OCI-LY7 (cell line): ENCODE results near the gene MAMSTR. TPM values are rescaled to one million over a fixed set of nuclear protein-coding genes. Genes with fewer than 3 reads are reported as not detected.
"Not testable (repeated sequence)": the region's sequence is repeated elsewhere in the genome, so short reads cannot be mapped to it uniquely, and the experiment has no call there.

Experiments used
- BruUV-seq: library from RNA; stranded (reverse); fragments of 400-500 nt; replicated peaks from 2 replicates; lab custom pipeline; 2021; lab: Mats Ljungman, UMichigan
- CTCF ChIA-PET: fragments of 300-600 bp; sonication (Branson Sonifier 250); formaldehyde crosslinking; loops from one replicate; lab custom pipeline; 2022; ENCODE audit warnings: antibody characterized with exemption; ENCODE audit not compliant: unreplicated experiment; lab: Charles Lee
- POLR2A ChIA-PET: fragments of 300-600 bp; sonication (Branson Sonifier 250); formaldehyde crosslinking; loops from one replicate; lab custom pipeline; 2022; ENCODE audit warnings: antibody characterized with exemption; lab: Charles Lee
- DNase-seq: peaks from one replicate; pipeline ENCODE4 v3.0.0-alpha.2; 2015; ENCODE audit warnings: low spot score
- H2AFZ ChIP-seq: fragments of 200-600 bp; sonication (generic), shearing (Covaris generic); 2 replicates; pipeline ENCODE4 v1.6.1; 2014; ENCODE audit warnings: mild to moderate bottlenecking, antibody characterized with exemption, low read length, moderate library complexity
- H3K27ac ChIP-seq: fragments of 200-600 bp; sonication (generic); 2 replicates; pipeline ENCODE4 v1.5.1; 2014; ENCODE audit warnings: mixed run types, low read depth, mild to moderate bottlenecking, moderate library complexity, low read length, inconsistent platforms; ENCODE audit not compliant: poor library complexity, severe bottlenecking
- H3K36me3 ChIP-seq: fragments of 200-600 bp; sonication (generic); 2 replicates; pipeline ENCODE4 v1.6.1; 2014; ENCODE audit warnings: mild to moderate bottlenecking, antibody characterized with exemption, low read length, moderate library complexity, mixed read lengths; ENCODE audit not compliant: insufficient read depth
- H3K4me1 ChIP-seq: fragments of 200-600 bp; sonication (generic); 2 replicates; pipeline ENCODE4 v1.5.1; 2014; ENCODE audit warnings: mild to moderate bottlenecking, low read length; ENCODE audit not compliant: insufficient read depth, poor library complexity, severe bottlenecking
- H3K4me2 ChIP-seq: fragments of 200-600 bp; sonication (generic); 2 replicates; pipeline ENCODE4 v1.6.1; 2014; ENCODE audit warnings: mild to moderate bottlenecking, low read length
- H3K4me3 ChIP-seq: fragments of 200-600 bp; sonication (generic); 2 replicates; pipeline ENCODE4 v1.5.1; 2014; ENCODE audit warnings: mild to moderate bottlenecking, low read depth, low read length; ENCODE audit not compliant: poor library complexity, severe bottlenecking
- H3K79me2 ChIP-seq: fragments of 200-600 bp; sonication (generic); 2 replicates; pipeline ENCODE4 v1.6.1; 2016; ENCODE audit warnings: low read depth, mild to moderate bottlenecking, low read length, moderate library complexity, mixed read lengths; ENCODE audit not compliant: insufficient read depth
- H3K9me2 ChIP-seq: fragments of 200-600 bp; sonication (generic); 2 replicates; pipeline ENCODE4 v1.6.1; 2016; ENCODE audit warnings: mild to moderate bottlenecking, low read length, mixed read lengths; ENCODE audit not compliant: insufficient read depth
- H3K9me3 ChIP-seq: fragments of 200-600 bp; sonication (generic); 2 replicates; pipeline ENCODE4 v1.6.1; 2014; ENCODE audit warnings: mild to moderate bottlenecking, mixed run types, low read length, mixed read lengths
- H4K20me1 ChIP-seq: fragments of 200-600 bp; sonication (generic); 2 replicates; pipeline ENCODE4 v1.6.1; 2014; ENCODE audit warnings: mild to moderate bottlenecking, antibody characterized with exemption, low read length, moderate library complexity, mixed read lengths; ENCODE audit not compliant: insufficient read depth
- CTCF ChIP-seq: fragments of 200-600 bp; sonication (generic); conservative IDR thresholded peaks from 2 replicates; pipeline ENCODE4 v1.5.1; 2014; ENCODE audit warnings: mild to moderate bottlenecking, antibody characterized with exemption, low read length, moderate library complexity, mixed read lengths
- EZH2phosphoT487 ChIP-seq: fragments of 200-600 bp; sonication (generic); IDR thresholded peaks from 2 replicates; pipeline ENCODE4 v1.6.1; 2018; ENCODE audit warnings: low read depth, borderline replicate concordance, mild to moderate bottlenecking, mixed run types, antibody characterized with exemption, low read length, moderate library complexity, mixed read lengths
- intact Hi-C: fragments of 100-400 bp; cut with micrococcal nuclease; formaldehyde crosslinking; loops from one replicate; pipeline ENCODE4 v1.10.0; 2022; ENCODE audit not compliant: unreplicated experiment
- total RNA-seq, 2 experiments: library from RNA; depleted of rRNA in 1 of 2; stranded (reverse); fragments of >200 nt in 1 of 2; shearing (Covaris generic) in 1 of 2; gene quantifications; 2 replicates each; pipeline ENCODE4 v1.2.3, GENCODE V29; 2014 to 2022

MAMSTR gene
- total RNA-seq, 2 experiments from 2014 or later, result 1.2 TPM

- intact Hi-C loops, result no loop called here
Measured at GRCh38 chr19:48720613-48721296, 1.2 kb upstream of the MAMSTR start.

GRCh38 chr19:48720251-48720612, 707 bp upstream of the MAMSTR start:
- Histone ChIP-seq H3K9me2 (no peaks in the 10 kb centered on the region), H3K79me2 (no peaks in the 10 kb centered on the region), H3K4me3 (peak overlapping the region; percentile 71), H3K4me2 (peak overlapping the region; percentile 85), H3K27ac (peak overlapping the region; percentile 67), H4K20me1 (no peaks in the 10 kb centered on the region), H3K36me3 (no peaks in the 10 kb centered on the region), H3K9me3 (no peaks in the 10 kb centered on the region), H2AFZ (peak overlapping the region; percentile 67; the same call in 1 of the 2 replicates), H3K4me1 (peaks cover 16% of the 10 kb centered on the region)
- CTCF ChIA-PET, result no interaction called here
- intact Hi-C loops, result no loop called here
- no peak for DNase-seq
- TF ChIP-seq CTCF, result no peak
- TF ChIP-seq EZH2phosphoT487, result no peak
- POLR2A ChIA-PET, result no interaction called here
- no TSS peak for BruUV-seq

More at GRCh38 chr19:48720613-48721296, 1.2 kb upstream of the MAMSTR start:
- POLR2A ChIA-PET, result interaction anchor here (1.3 kb wide), 1 partner anchor 12 kb away, joined by 3 read pairs; no protein-coding TSS in a partner anchor
- H4K20me1 ChIP-seq, result no peaks in the 10 kb centered on the region
- H3K79me2 ChIP-seq, result no peaks in the 10 kb centered on the region
- peak overlapping the region; percentile 85 for H3K4me2 ChIP-seq
- H3K4me1 ChIP-seq, result peaks cover 17% of the 10 kb centered on the region
- H3K9me3 ChIP-seq, result no peaks in the 10 kb centered on the region
- peak overlapping the region; percentile 67 for H3K27ac ChIP-seq
- TF ChIP-seq CTCF, result no peak
- TF ChIP-seq EZH2phosphoT487, result no peak
- CTCF ChIA-PET, result no interaction called here
- peak overlapping the region; percentile 71 for H3K4me3 ChIP-seq
- DNase-seq, result peak; percentile 98
- H2AFZ ChIP-seq, result peak overlapping the region; percentile 67; the same call in 1 of the 2 replicates
- no peaks in the 10 kb centered on the region for H3K36me3 ChIP-seq
- BruUV-seq, result no TSS peak
- no peaks in the 10 kb centered on the region for H3K9me2 ChIP-seq

- no peak for DNase-seq
- Histone ChIP-seq H3K4me2 (no peak overlapping the region), H4K20me1 (no peaks in the 10 kb centered on the region), H2AFZ (no peak overlapping the region), H3K9me2 (no peaks in the 10 kb centered on the region), H3K27ac (no peak overlapping the region), H3K4me3 (no peak overlapping the region), H3K9me3 (no peaks in the 10 kb centered on the region), H3K36me3 (no peaks in the 10 kb centered on the region), H3K79me2 (no peaks in the 10 kb centered on the region), H3K4me1 (peaks cover 20% of the 10 kb centered on the region)
- intact Hi-C loops, result no loop called here
- CTCF ChIA-PET, result no interaction called here
- BruUV-seq, result no TSS peak
- POLR2A ChIA-PET, result no interaction called here
- TF ChIP-seq CTCF (no peak), EZH2phosphoT487 (no peak)
Measured at GRCh38 chr19:48718711-48719231, 754 bp downstream of the MAMSTR start.

- peaks cover 26% of the 10 kb centered on the region for H3K4me1 ChIP-seq
- H3K4me3 ChIP-seq, POLR2A ChIA-PET, H3K36me3 ChIP-seq, H2AFZ ChIP-seq, H3K79me2 ChIP-seq, intact Hi-C loops, BruUV-seq, CTCF ChIA-PET, H3K9me2 ChIP-seq, H3K9me3 ChIP-seq, H4K20me1 ChIP-seq, DNase-seq, H3K4me2 ChIP-seq, H3K27ac ChIP-seq: not testable (repeated sequence)
Measured at GRCh38 chr19:48718106-48718505, 1.4 kb downstream of the MAMSTR start.
